Subcutaneous adipose tissue (tissue), 4 donors: ENCODE measurements around the gene TARS1. TPM values are rescaled to one million over a fixed set of nuclear protein-coding genes. Genes with fewer than 3 reads are reported as not detected.

Experiments used
- CTCF ChIP-seq: fragments of 450-650 bp; IDR thresholded peaks from one replicate; pipeline ENCODE4 v1.5.1; 2016; ENCODE audit warnings: low read depth, mild to moderate bottlenecking, control low read depth, antibody characterized with exemption, moderate library complexity
- total RNA-seq, 4 donors: library from RNA; depleted of rRNA; stranded (reverse); fragments of >200 nt; gene quantifications; one replicate each; pipeline ENCODE4 v1.1.0, GENCODE V29; 2016

The TARS1 gene
- total RNA-seq, 4 donors from 2014 or later: 55.9 to 143 (median 70.6) TPM

GRCh38 chr5:33475706-33476105, 34.9 kb downstream of the TARS1 start:
- no peak for TF ChIP-seq CTCF

GRCh38 chr5:33476992-33477391, 36.2 kb downstream of the TARS1 start:
- no peak for TF ChIP-seq CTCF

DNA sequence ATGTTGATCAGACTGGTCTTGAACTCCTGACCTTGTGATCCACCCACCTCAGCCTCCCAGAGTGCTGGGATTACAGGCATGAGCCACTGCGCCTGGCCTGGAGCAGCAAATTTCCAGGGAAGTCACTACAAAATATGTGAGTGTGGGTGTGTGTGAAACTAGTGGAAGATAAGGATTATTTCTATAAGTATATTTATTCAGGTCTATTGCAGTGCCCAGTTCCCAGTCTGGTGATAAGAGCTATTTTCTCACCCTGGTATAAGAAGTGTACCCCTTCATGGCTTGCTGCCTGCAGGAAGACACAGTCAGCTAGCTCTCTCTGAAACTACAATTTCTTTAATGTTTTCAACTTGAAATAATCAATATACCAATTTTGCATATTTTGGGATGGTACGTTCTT, 37.1 kb downstream of the TARS1 start:
- no peak for TF ChIP-seq CTCF

GRCh38 chr5:33479311-33479710, 38.5 kb downstream of the TARS1 start:
- TF ChIP-seq CTCF: no peak

GRCh38 chr5:33480876-33481275, 40.1 kb downstream of the TARS1 start:
- no peak for TF ChIP-seq CTCF

- TF ChIP-seq CTCF: no peak
These were observed 41.6 kb downstream of the TARS1 start for GRCh38 chr5:33482335-33482734.

DNA sequence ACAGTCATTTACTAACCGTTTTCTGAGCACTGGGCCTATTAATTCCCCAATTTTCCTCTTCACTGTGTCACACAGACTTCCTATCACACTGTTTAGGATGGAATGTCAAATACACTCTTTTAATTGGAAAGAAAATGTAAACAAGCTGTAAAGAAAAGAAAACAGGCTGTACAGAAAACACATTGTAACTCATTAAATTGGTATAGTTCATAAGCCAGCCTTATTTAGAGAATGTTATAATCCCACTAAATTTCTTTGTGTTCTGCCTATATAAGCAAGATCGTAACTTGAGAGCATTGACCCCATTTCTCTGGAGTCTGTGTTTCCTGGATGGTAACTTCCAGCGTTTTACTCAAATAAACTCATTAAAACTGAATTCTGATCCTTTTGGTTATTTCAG, 46.5 kb downstream of the TARS1 start:
- no peak for TF ChIP-seq CTCF
